ENCODE measurements around the gene SIPA1L3.

Gene SIPA1L3

DNA sequence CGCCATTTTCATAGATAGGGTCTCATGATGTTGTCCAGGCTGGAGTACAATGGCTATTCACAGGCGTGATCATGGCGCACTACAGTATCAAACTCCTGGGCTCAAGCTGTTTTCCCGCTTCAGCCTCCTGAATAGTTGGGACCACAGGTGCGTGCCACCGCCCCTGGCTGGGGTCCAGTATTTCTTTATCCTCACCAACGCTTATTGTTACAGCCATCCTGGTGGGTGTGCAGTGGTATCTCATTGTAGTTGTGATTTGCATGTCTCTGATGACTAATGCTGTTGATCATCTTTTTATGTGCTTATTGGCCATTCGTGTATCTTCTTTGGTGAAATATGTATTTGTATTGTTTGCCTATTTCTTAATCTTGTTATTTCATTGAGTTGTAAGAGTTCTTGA lies 49.0 kb downstream of the SIPA1L3 start:
- peaks cover 0 to 14% of the 10 kb centered on the region in 2 experiments; a peak in 1 of 3 replicates for H3K36me3 ChIP-seq (ENCODE audit: control insufficient read depth in 2 of 2, insufficient read depth in 1 of 2, low read length in 2 of 2)
- H3K4me3 ChIP-seq (ENCODE audit: low read depth, low read length), result no peak overlapping the region
- peaks cover 4% of the 10 kb centered on the region; the same call in 1 of the 2 replicates for H3K9me3 ChIP-seq (ENCODE audit: control insufficient read depth, insufficient read depth, low read depth, low read length)
- CTCF ChIA-PET, result no interaction called here
- H3K27ac ChIP-seq (ENCODE audit: extremely low read depth, low read depth, low read length), result no peak overlapping the region
- POLR2A ChIA-PET, result no interaction called here
- H3K4me1 ChIP-seq (ENCODE audit: control insufficient read depth, insufficient read depth, low read length), result peaks cover 19% of the 10 kb centered on the region
- TF ChIP-seq, protein P1, sequence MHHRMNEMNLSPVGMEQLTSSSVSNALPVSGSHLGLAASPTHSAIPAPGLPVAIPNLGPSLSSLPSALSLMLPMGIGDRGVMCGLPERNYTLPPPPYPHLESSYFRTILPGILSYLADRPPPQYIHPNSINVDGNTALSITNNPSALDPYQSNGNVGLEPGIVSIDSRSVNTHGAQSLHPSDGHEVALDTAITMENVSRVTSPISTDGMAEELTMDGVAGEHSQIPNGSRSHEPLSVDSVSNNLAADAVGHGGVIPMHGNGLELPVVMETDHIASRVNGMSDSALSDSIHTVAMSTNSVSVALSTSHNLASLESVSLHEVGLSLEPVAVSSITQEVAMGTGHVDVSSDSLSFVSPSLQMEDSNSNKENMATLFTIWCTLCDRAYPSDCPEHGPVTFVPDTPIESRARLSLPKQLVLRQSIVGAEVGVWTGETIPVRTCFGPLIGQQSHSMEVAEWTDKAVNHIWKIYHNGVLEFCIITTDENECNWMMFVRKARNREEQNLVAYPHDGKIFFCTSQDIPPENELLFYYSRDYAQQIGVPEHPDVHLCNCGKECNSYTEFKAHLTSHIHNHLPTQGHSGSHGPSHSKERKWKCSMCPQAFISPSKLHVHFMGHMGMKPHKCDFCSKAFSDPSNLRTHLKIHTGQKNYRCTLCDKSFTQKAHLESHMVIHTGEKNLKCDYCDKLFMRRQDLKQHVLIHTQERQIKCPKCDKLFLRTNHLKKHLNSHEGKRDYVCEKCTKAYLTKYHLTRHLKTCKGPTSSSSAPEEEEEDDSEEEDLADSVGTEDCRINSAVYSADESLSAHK (tag by site-specific recombination; IDR thresholded peaks at IDR 0.05), result 0 out of 2 replicates have a peak, but pooled peaks have one; percentile 9
- TF ChIP-seq SALL2 (tag by site-specific recombination; IDR thresholded peaks at IDR 0.05; ENCODE audit: borderline replicate concordance), result no peak
- no peak for TF ChIP-seq ZNF121 (tag by site-specific recombination; IDR thresholded peaks at IDR 0.05)
- TF ChIP-seq SCRT2 (tag by site-specific recombination; IDR thresholded peaks at IDR 0.05), result no peak

DNA sequence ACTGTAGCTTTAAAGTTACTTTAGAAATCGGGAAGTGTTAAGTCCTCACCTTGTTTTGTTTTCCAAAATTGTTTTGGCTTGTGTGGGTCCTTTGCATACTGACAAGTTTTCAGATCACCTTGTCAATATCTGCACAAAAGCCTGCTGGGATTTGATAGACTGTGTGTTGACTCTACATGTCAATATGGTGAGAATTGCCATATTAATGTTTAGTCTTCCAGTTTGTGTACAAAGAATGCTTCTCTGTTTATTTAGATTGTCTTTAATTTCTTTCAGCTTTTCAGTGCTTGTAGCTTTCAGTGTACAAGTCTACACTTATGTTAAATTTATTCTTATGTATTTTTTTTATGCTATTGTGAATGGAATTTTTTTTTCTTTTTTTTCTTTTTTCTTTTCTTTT lies 50.2 kb downstream of the SIPA1L3 start:
- H3K4me1 ChIP-seq (ENCODE audit: control insufficient read depth, insufficient read depth, low read length), result peaks cover 19% of the 10 kb centered on the region
- TF ChIP-seq, protein P1 (tag by site-specific recombination; IDR thresholded peaks at IDR 0.05), result no peak
- TF ChIP-seq ZNF223 (tag by site-specific recombination; IDR thresholded peaks at IDR 0.05), result no peak
- no peak for TF ChIP-seq ZNF792 (tag by site-specific recombination; IDR thresholded peaks at IDR 0.05)
- TF ChIP-seq, protein P2, sequence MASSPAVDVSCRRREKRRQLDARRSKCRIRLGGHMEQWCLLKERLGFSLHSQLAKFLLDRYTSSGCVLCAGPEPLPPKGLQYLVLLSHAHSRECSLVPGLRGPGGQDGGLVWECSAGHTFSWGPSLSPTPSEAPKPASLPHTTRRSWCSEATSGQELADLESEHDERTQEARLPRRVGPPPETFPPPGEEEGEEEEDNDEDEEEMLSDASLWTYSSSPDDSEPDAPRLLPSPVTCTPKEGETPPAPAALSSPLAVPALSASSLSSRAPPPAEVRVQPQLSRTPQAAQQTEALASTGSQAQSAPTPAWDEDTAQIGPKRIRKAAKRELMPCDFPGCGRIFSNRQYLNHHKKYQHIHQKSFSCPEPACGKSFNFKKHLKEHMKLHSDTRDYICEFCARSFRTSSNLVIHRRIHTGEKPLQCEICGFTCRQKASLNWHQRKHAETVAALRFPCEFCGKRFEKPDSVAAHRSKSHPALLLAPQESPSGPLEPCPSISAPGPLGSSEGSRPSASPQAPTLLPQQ (tag by site-specific recombination; IDR thresholded peaks at IDR 0.05), result no peak
- TF ChIP-seq SCRT2 (tag by site-specific recombination; IDR thresholded peaks at IDR 0.05), result no peak
- no peak for TF ChIP-seq KLF7 (tag by site-specific recombination; IDR thresholded peaks at IDR 0.05; ENCODE audit: borderline replicate concordance)
- TF ChIP-seq, protein P3, sequence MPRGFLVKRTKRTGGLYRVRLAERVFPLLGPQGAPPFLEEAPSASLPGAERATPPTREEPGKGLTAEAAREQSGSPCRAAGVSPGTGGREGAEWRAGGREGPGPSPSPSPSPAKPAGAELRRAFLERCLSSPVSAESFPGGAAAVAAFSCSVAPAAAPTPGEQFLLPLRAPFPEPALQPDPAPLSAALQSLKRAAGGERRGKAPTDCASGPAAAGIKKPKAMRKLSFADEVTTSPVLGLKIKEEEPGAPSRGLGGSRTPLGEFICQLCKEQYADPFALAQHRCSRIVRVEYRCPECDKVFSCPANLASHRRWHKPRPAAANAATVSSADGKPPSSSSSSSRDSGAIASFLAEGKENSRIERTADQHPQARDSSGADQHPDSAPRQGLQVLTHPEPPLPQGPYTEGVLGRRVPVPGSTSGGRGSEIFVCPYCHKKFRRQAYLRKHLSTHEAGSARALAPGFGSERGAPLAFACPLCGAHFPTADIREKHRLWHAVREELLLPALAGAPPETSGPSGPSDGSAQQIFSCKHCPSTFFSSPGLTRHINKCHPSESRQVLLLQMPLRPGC (tag by site-specific recombination; IDR thresholded peaks at IDR 0.05), result no peak
- TF ChIP-seq ZNF112 (tag by site-specific recombination; IDR thresholded peaks at IDR 0.05), result no peak
- no peak for TF ChIP-seq ZNF596 (tag by site-specific recombination; IDR thresholded peaks at IDR 0.05)
- no peak for TF ChIP-seq ZIC2 (tag by site-specific recombination; IDR thresholded peaks at IDR 0.05)
- TF ChIP-seq GLI2 (tag by site-specific recombination; IDR thresholded peaks at IDR 0.05; ENCODE audit: borderline replicate concordance, low read depth), result no peak
- TF ChIP-seq ZNF624 (tag by site-specific recombination; IDR thresholded peaks at IDR 0.05), result no peak
- peaks cover 0 to 14% of the 10 kb centered on the region in 2 experiments; a peak in 1 of 3 replicates for H3K36me3 ChIP-seq (ENCODE audit: control insufficient read depth in 2 of 2, insufficient read depth in 1 of 2, low read length in 2 of 2)
- no peak overlapping the region for H3K27ac ChIP-seq (ENCODE audit: extremely low read depth, low read depth, low read length)
- no peak overlapping the region for H3K4me3 ChIP-seq (ENCODE audit: low read depth, low read length)
- ChIA-PET POLR2A (interaction anchor here (0.7 to 0.8 kb wide), 2 partner anchors 48 to 50 kb away, joined by 3 read pairs; partner anchors contain the start of genes SIPA1L3 and WDR87), CTCF (interaction anchor here (0.6 to 1.7 kb wide), 4 partner anchors 12 to 379 kb away, joined by 3 to 6 read pairs (median 4); partner anchors contain the start of gene CATSPERG)
- peaks cover 8% of the 10 kb centered on the region; the same call in 1 of the 2 replicates for H3K9me3 ChIP-seq (ENCODE audit: control insufficient read depth, insufficient read depth, low read depth, low read length)
